ENCODE measurements around the gene LILRB3. TPM values are rescaled to one million over a fixed set of nuclear protein-coding genes. Genes with fewer than 3 reads are reported as not detected.
"Not testable (repeated sequence)": the region's sequence is repeated elsewhere in the genome, so short reads cannot be mapped to it uniquely, and the experiment has no call there.

The LILRB3 gene
- total and polyA plus RNA-seq, 4 experiments from 2014 or later: 0.97 to 9.1 (median 7.3) TPM

DNA sequence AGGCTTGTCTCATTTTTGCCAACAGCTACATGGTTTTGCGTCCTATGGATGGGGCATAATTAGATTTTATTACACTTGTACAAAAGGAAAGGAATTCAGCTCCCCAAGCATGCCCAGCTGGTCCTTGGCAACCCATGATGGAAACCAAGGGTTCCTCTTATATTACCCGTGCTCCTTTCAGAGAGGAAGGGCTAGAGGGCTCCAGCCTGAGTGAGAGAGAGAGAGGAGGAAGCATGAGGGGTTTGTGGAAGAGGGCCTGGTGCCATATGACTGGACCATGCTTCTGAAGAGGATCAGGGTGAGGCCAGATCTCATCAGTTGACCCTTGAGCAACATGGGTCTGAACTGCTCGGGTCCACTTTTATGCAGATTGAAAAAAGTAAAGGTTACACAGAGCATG is 25.7 kb downstream of the LILRB3 start:
- Histone ChIP-seq H3K36me3 (ENCODE audit: insufficient read depth, low read length) (peaks cover 16% of the 10 kb centered on the region), H3K9me3 (ENCODE audit: control insufficient read depth in 1 of 2, low read length in 2 of 2) (no peaks in the 10 kb centered on the region), H3K27me3 (ENCODE audit: insufficient read depth, low read length) (no peaks in the 10 kb centered on the region), H3K4me3 (ENCODE audit: low read length in 2 of 2) (no peak overlapping the region), H3K4me1 (ENCODE audit: insufficient read depth, low read length) (peaks cover 17% of the 10 kb centered on the region), H3K27ac (ENCODE audit: low read depth, low read length) (no peak overlapping the region)
- Mint-ChIP-seq H3K36me3 (peaks cover 27 to 31% of the 10 kb centered on the region in 2 donors), H3K4me1 (peaks cover 7 to 43% (median 21%) of the 10 kb centered on the region in 4 donors), H3K4me3 (peak overlapping the region in 2 of 8 donors; percentile 24 to 35), H3K27ac (peak overlapping the region in 2 of 7 donors; percentile 47 to 58), H3K9me3 (peaks cover 0 to 4% (median 0%) of the 10 kb centered on the region in 8 donors), H3K27me3 (no peaks in the 10 kb centered on the region)
- ChIA-PET CTCF (ENCODE audit: partially characterized antibody) (no interaction called here), POLR2A (ENCODE audit: partially characterized antibody) (interaction anchor here (0.6 kb wide), 1 partner anchor 251 kb away, joined by 3 read pairs; no protein-coding TSS in a partner anchor)
- intact Hi-C loops (cut with micrococcal nuclease): no loop called here
- DNase-seq: no peak

DNA sequence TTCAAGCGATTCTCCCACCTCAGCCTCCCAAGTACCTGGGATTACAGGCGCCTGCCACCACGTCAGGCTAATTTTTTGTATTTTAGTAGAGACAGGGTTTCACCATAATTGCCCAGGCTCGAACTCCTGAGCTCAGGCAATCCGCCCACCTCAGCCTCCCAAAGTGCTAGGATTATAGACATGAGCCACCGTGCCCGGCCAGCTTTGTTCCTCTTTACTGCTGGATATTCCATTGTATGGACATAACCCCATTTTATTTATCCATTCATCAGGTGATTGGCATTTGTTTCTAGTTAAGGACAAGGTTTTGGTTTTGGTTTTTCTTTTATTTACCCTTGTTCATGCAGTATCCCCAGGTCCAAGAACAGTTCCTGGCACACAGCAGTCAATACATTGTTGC is 26.3 kb downstream of the LILRB3 start:
- no peaks in the 10 kb centered on the region for H3K9me3 ChIP-seq (ENCODE audit: control insufficient read depth in 1 of 2, low read length in 2 of 2)
- peaks cover 22 to 25% of the 10 kb centered on the region in 2 donors for H3K36me3 Mint-ChIP-seq
- ChIA-PET POLR2A (ENCODE audit: partially characterized antibody) (no interaction called here), CTCF (ENCODE audit: partially characterized antibody) (interaction anchor here (1.4 kb wide), 1 partner anchor 70 kb away, joined by 4 read pairs; no protein-coding TSS in a partner anchor)
- intact Hi-C loops (cut with micrococcal nuclease): no loop called here
- no peak overlapping the region for H3K4me3 Mint-ChIP-seq
- peaks cover 17% of the 10 kb centered on the region for H3K4me1 ChIP-seq (ENCODE audit: insufficient read depth, low read length)
- no peak overlapping the region for H3K27ac Mint-ChIP-seq
- H3K27me3 Mint-ChIP-seq: no peaks in the 10 kb centered on the region
- H3K36me3 ChIP-seq (ENCODE audit: insufficient read depth, low read length): peaks cover 11% of the 10 kb centered on the region
- H3K9me3 Mint-ChIP-seq: peaks cover 0 to 4% (median 0%) of the 10 kb centered on the region in 8 donors
- no peak overlapping the region for H3K27ac ChIP-seq (ENCODE audit: low read depth, low read length)
- DNase-seq: no peak
- H3K27me3 ChIP-seq (ENCODE audit: insufficient read depth, low read length): no peaks in the 10 kb centered on the region
- H3K4me1 Mint-ChIP-seq: peaks cover 8 to 43% (median 22%) of the 10 kb centered on the region in 4 donors
- H3K4me3 ChIP-seq (ENCODE audit: low read length in 2 of 2): no peak overlapping the region

DNA sequence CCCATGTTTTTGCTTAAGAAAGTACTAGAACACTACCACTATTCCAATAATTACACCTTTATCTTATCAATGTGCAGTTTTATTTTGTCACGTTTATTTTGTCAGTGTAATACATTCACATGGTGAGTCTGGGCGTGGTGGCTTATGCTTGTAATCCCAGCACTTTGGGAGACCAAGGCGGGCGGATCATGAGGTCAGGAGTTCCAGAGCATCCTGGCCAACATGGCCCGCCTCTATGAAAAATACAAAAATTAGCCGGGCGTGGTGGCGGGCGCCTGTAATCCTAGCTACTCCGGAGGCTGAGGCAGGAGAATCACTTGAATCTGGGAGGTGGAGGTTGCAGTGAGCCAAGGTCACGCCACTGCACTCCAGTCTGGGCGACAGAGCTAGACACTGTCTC is 28.3 kb downstream of the LILRB3 start:
- H3K4me3 Mint-ChIP-seq; DNase-seq; H3K27ac ChIP-seq (ENCODE audit: low read depth, low read length); H3K4me3 ChIP-seq (ENCODE audit: low read length in 2 of 2); H3K9me3 ChIP-seq (ENCODE audit: control insufficient read depth in 1 of 2, low read length in 2 of 2); H3K9me3 Mint-ChIP-seq; H3K4me1 ChIP-seq (ENCODE audit: insufficient read depth, low read length); CTCF ChIA-PET (ENCODE audit: partially characterized antibody); H3K27me3 ChIP-seq (ENCODE audit: insufficient read depth, low read length); H3K27me3 Mint-ChIP-seq: not testable (repeated sequence)
- peaks cover 10% of the 10 kb centered on the region for H3K36me3 ChIP-seq (ENCODE audit: insufficient read depth, low read length)
- Mint-ChIP-seq H3K36me3 (peaks cover 18 to 24% of the 10 kb centered on the region in 2 donors), H3K4me1 (peaks cover 9 to 35% (median 19%) of the 10 kb centered on the region in 4 donors), H3K27ac (peak overlapping the region in 2 of 7 donors; percentile 24 to 55)
- POLR2A ChIA-PET (ENCODE audit: partially characterized antibody): interaction anchor here (1.5 kb wide), 1 partner anchor 11 kb away, joined by 3 read pairs; no protein-coding TSS in a partner anchor
- intact Hi-C loops (cut with micrococcal nuclease): loop anchor here (5.0 kb wide), 1 partner anchor 1928 kb away; the partner anchor contains the start of gene ZNF787

DNA sequence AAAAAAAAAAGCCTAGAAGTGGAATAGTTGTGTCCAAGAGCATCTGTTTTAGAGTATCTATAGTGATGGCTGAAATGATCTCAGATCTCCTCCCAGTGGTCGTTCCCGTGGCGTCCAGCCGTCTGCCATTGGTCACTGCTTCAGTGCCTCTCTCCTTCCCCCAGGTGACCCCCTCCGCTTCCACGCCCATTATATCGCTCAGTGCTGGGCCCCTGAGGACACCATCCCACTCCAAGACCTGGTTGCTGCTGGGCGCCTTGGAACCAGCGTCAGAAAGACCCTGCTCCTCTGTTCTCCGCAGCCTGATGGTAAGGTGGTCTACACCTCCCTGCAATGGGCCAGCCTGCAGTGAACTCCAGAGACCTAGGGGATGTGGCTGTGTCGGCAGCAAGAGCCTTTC is 29.8 kb downstream of the LILRB3 start:
- CTCF ChIA-PET (ENCODE audit: partially characterized antibody): interaction anchor here (1.9 kb wide), 1 partner anchor 73 kb away, joined by 7 read pairs; no protein-coding TSS in a partner anchor
- Mint-ChIP-seq H3K27ac (peak overlapping the region in 4 of 7 donors; percentile 23 to 94 (median 58)), H3K36me3 (peaks cover 18 to 30% of the 10 kb centered on the region in 2 donors)

DNA sequence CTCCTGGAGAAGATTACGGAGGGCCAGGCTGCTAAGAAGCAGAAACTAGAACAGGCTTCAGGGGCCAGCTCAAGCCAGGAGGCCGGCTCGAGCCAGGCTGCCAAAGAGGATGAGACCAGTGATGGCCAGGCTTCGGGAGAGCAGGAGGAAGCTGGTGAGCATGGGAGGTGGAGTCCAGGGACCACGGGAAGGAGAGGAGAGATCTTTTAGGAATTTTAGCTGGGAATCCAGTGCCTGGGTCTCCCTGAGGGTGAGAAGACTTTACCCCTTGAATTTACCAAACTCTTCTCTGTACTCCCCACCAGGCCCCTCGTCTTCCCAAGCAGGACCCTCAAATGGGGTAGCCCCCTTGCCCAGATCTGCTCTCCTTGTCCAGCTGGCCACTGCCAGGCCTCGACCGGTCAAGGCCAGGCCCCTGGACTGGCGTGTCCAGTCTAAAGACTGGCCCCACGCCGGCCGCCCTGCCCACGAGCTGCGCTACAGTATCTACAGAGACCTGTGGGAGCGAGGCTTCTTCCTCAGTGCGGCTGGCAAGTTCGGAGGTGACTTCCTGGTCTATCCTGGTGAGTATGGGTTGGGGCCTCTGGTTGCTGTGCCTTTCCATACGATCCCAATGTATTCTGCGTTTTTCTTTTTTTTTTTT is 30.9 kb downstream of the LILRB3 start:
- Mint-ChIP-seq H3K27ac (peak overlapping the region; percentile 84 to 94 (median 91)), H3K9me3 (peaks cover 0 to 1% (median 0%) of the 10 kb centered on the region in 8 donors), H3K27me3 (no peaks in the 10 kb centered on the region), H3K4me1 (peaks cover 17 to 54% (median 31%) of the 10 kb centered on the region in 4 donors), H3K4me3 (peak overlapping the region; percentile 83 to 99 (median 90)), H3K36me3 (peaks cover 18 to 30% of the 10 kb centered on the region in 2 donors)
- intact Hi-C loops (cut with micrococcal nuclease): loop anchor here (5.0 kb wide), 1 partner anchor 1930 kb away; the partner anchor contains the start of gene ZNF787
- CTCF ChIA-PET (ENCODE audit: partially characterized antibody): interaction anchor here (1.9 to 5.0 kb wide), 2 partner anchors 12 to 74 kb away, joined by 7 to 56 read pairs; partner anchors contain the start of gene RPS9
- peak overlapping the region; percentile 52 to 63 for H3K4me3 ChIP-seq (ENCODE audit: low read length in 2 of 2)
- H3K27ac ChIP-seq (ENCODE audit: low read depth, low read length): peak overlapping the region; percentile 99
- DNase-seq: no peak
- POLR2A ChIA-PET (ENCODE audit: partially characterized antibody): interaction anchor here (0.5 to 7.3 kb wide), 14 partner anchors 11 to 258 kb away, joined by 3 to 256 read pairs (median 10); partner anchors contain the start of genes CNOT3, LENG1, PRPF31 and RPS9
- H3K9me3 ChIP-seq (ENCODE audit: control insufficient read depth in 1 of 2, low read length in 2 of 2): no peaks in the 10 kb centered on the region
- H3K27me3 ChIP-seq (ENCODE audit: insufficient read depth, low read length): no peaks in the 10 kb centered on the region
- peaks cover 14% of the 10 kb centered on the region for H3K36me3 ChIP-seq (ENCODE audit: insufficient read depth, low read length)
- peaks cover 30% of the 10 kb centered on the region for H3K4me1 ChIP-seq (ENCODE audit: insufficient read depth, low read length)

More for the DNA sequence above, 29.8 kb downstream of the LILRB3 start:
- Histone ChIP-seq H3K9me3 (ENCODE audit: control insufficient read depth in 1 of 2, low read length in 2 of 2) (no peaks in the 10 kb centered on the region), H3K4me3 (ENCODE audit: low read length in 2 of 2) (no peak overlapping the region), H3K27ac (ENCODE audit: low read depth, low read length) (no peak overlapping the region), H3K36me3 (ENCODE audit: insufficient read depth, low read length) (peaks cover 10% of the 10 kb centered on the region), H3K4me1 (ENCODE audit: insufficient read depth, low read length) (peaks cover 19% of the 10 kb centered on the region), H3K27me3 (ENCODE audit: insufficient read depth, low read length) (no peaks in the 10 kb centered on the region)
- H3K4me3 Mint-ChIP-seq: peak overlapping the region in 6 of 8 donors; percentile 26 to 97 (median 72)
- no peak for DNase-seq
- POLR2A ChIA-PET (ENCODE audit: partially characterized antibody): interaction anchor here (5.5 to 7.3 kb wide), 2 partner anchors 9 to 17 kb away, joined by 66 to 256 read pairs; partner anchors contain the start of gene RPS9
- H3K27me3 Mint-ChIP-seq: no peaks in the 10 kb centered on the region
- H3K9me3 Mint-ChIP-seq: peaks cover 0 to 1% (median 0%) of the 10 kb centered on the region in 8 donors
- H3K4me1 Mint-ChIP-seq: peaks cover 10 to 45% (median 22%) of the 10 kb centered on the region in 4 donors
- intact Hi-C loops (cut with micrococcal nuclease): loop anchor here (5.0 kb wide), 1 partner anchor 1929 kb away; the partner anchor contains the start of gene ZNF787

DNA sequence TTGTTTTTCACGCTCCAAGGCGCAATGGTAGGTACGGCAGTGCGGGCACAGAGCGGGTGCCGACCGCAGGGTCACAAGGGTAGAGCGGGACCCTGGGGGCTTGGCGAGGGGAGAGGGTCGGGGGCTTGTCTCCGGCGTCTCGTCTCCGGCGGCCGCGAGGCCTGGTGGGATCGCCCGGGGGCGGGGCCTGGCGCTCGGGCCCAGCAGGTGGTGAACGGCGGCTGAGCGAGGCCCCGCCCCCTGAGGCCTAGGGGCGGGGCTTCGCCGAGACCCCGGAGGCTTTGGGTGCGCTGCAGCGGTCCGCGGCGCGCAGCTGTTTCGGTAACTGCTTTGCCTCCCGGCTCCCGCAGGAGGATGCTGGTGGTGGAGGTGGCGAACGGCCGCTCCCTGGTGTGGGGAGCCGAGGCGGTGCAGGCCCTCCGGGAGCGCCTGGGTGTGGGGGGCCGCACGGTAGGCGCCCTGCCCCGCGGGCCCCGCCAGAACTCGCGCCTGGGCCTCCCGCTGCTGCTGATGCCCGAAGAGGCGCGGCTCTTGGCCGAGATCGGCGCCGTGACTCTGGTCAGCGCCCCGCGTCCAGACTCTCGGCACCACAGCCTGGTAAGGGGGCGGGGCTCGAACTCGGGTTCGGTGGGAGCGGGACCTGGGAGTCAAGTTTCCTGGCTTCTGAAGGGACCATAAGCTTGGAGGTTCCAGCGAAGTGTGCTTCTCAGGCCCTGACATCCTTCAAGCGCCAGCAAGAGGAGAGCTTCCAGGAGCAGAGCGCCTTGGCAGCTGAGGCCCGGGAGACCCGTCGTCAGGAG is 31.6 kb downstream of the LILRB3 start, which contains the start of gene TSEN34:
TSS of gene TSEN34 (plus strand) at position 298 of the 800 bp plus-strand sequence. CDS start at position 355, 57 bp downstream.
- H3K36me3 Mint-ChIP-seq: peaks cover 18 to 30% of the 10 kb centered on the region in 2 donors

More for the DNA sequence above, 31.6 kb downstream of the LILRB3 start, which contains the start of gene TSEN34:
- H3K4me3 Mint-ChIP-seq: peak within 1 kb of the TSS; percentile 90 to 99 (median 96)
- peak within 1 kb of the TSS; percentile 94 to 100 (median 99) for H3K27ac Mint-ChIP-seq
- H3K4me1 ChIP-seq (ENCODE audit: insufficient read depth, low read length): peaks cover 30% of the 10 kb centered on the region
- peaks cover 17% of the 10 kb centered on the region for H3K36me3 ChIP-seq (ENCODE audit: insufficient read depth, low read length)
- peaks cover 17 to 54% (median 34%) of the 10 kb centered on the region in 4 donors for H3K4me1 Mint-ChIP-seq
- peaks cover 0 to 1% (median 0%) of the 10 kb centered on the region in 8 donors for H3K9me3 Mint-ChIP-seq
- intact Hi-C loops (cut with micrococcal nuclease): loop anchor here (5.0 kb wide), 1 partner anchor 1931 kb away; the partner anchor contains the start of gene ZNF787
- H3K27ac ChIP-seq (ENCODE audit: low read depth, low read length): peak within 1 kb of the TSS; percentile 99
- POLR2A ChIA-PET (ENCODE audit: partially characterized antibody): interaction anchor here (0.7 to 7.3 kb wide), 18 partner anchors 11 to 1463 kb away, joined by 3 to 256 read pairs (median 4); partner anchors contain the start of genes CNOT3, LENG1, LENG8 and PRPF31
- H3K4me3 ChIP-seq (ENCODE audit: low read length in 2 of 2): peak within 1 kb of the TSS; percentile 63 to 76
- no peaks in the 10 kb centered on the region for H3K9me3 ChIP-seq (ENCODE audit: control insufficient read depth in 1 of 2, low read length in 2 of 2)
- no peaks in the 10 kb centered on the region for H3K27me3 Mint-ChIP-seq
- CTCF ChIA-PET (ENCODE audit: partially characterized antibody): interaction anchor here (1.9 to 5.0 kb wide), 3 partner anchors 12 to 75 kb away, joined by 7 to 56 read pairs (median 10); partner anchors contain the start of genes LENG1 and RPS9
- DNase-seq: peak in 3 of 5 donors; percentile 57 to 97 (median 95)
- H3K27me3 ChIP-seq (ENCODE audit: insufficient read depth, low read length): no peaks in the 10 kb centered on the region
